ENCODE results near the gene PAIP1.

DNA sequence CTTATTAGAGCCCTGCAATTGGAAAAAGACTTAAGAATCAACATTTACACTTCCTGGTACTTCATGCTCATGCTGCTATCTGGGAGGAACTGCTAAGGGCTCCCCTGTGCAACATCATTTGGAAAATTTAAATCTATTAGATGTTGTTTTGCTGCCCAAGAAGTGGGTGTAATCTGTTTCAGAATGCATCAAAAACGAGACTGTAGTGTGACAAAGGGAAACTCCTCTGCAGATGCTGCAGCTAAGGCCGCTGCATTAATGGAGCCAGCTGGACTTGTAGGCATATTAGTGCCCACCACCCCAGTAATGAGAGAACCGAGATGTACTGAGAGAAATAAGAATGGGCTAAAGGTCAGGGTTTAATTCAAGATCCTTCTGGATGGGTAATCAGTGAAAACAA lies 11.1 kb upstream of the PAIP1 start:
- TF ChIP-seq EZH2 (IDR thresholded peaks at IDR 0.05; ENCODE audit: insufficient read depth, low read length) = no peak
- TF ChIP-seq, protein P1, sequence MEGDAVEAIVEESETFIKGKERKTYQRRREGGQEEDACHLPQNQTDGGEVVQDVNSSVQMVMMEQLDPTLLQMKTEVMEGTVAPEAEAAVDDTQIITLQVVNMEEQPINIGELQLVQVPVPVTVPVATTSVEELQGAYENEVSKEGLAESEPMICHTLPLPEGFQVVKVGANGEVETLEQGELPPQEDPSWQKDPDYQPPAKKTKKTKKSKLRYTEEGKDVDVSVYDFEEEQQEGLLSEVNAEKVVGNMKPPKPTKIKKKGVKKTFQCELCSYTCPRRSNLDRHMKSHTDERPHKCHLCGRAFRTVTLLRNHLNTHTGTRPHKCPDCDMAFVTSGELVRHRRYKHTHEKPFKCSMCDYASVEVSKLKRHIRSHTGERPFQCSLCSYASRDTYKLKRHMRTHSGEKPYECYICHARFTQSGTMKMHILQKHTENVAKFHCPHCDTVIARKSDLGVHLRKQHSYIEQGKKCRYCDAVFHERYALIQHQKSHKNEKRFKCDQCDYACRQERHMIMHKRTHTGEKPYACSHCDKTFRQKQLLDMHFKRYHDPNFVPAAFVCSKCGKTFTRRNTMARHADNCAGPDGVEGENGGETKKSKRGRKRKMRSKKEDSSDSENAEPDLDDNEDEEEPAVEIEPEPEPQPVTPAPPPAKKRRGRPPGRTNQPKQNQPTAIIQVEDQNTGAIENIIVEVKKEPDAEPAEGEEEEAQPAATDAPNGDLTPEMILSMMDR (IDR thresholded peaks at IDR 0.05; ENCODE audit: insufficient read depth, low read depth, low read length) = no peak

Data from astrocyte (in vitro differentiated cells and primary cell).